ENCODE data around the gene LMF1. TPM values are rescaled to one million over a fixed set of nuclear protein-coding genes. Genes with fewer than 3 reads are reported as not detected.

Gene LMF1
- total and polyA plus RNA-seq, 2 of the 13 experiments (the other 11 are each of a cell fraction or from before 2014, with no cell fraction given): 6.8 to 8.5 TPM

DNA sequence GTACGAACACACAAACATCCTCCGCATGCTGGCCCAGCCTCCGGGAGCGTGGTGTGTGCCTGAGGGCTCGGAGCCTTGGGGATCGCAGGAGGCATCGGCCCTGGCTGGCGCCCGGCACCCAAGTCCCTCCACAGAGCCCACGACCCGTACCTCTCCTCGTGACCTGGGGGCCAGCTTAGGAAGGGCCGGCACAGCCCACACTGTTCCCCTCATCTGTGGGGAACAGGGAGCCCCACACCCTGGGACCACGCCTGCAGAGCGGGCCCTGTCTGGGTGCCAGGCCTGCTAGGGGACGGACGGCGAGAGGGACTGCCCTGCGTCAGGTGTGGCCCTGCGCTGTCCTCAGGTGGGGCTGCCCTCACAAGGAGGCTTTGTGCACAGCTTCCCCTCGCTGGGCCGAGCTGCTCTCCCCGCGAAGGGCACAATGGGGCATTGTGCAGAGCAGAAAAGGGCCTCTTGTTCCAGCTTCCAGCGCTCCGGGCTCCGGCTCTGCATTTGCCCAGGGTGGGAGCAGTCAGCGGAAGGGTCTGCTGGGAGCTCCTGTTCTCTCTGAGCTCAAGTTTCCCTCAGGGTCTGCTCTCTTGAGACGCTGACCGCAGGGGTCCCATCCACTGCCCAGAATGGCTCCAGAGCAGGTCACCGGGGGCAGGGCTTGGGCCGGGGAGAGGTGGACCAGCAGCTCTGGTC lies 1.7 kb upstream of the LMF1 start (continued):
- TF ChIP-seq, protein P1, sequence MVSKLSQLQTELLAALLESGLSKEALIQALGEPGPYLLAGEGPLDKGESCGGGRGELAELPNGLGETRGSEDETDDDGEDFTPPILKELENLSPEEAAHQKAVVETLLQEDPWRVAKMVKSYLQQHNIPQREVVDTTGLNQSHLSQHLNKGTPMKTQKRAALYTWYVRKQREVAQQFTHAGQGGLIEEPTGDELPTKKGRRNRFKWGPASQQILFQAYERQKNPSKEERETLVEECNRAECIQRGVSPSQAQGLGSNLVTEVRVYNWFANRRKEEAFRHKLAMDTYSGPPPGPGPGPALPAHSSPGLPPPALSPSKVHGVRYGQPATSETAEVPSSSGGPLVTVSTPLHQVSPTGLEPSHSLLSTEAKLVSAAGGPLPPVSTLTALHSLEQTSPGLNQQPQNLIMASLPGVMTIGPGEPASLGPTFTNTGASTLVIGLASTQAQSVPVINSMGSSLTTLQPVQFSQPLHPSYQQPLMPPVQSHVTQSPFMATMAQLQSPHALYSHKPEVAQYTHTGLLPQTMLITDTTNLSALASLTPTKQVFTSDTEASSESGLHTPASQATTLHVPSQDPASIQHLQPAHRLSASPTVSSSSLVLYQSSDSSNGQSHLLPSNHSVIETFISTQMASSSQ (IDR thresholded peaks at IDR 0.05; ENCODE audit: low read depth): no peak
- TF ChIP-seq, protein P1 (CRISPR knock-in tag; IDR thresholded peaks at IDR 0.05; ENCODE audit: borderline replicate concordance): 0 out of 2 replicates have a peak, but pooled peaks have one; percentile 40
- TF ChIP-seq YEATS4 (CRISPR knock-in tag; IDR thresholded peaks at IDR 0.05; ENCODE audit: borderline replicate concordance) (peak; percentile 51; the same call in 1 of the 2 replicates), CTCF (CRISPR knock-in tag; IDR thresholded peaks at IDR 0.05) (peak; percentile 38), MYPOP (CRISPR knock-in tag; IDR thresholded peaks at IDR 0.05) (0 out of 2 replicates have a peak, but pooled peaks have one; percentile 49), TAF1 (CRISPR knock-in tag; IDR thresholded peaks at IDR 0.05) (peak; percentile 58; the same call in 1 of the 2 replicates), ZNF616 (CRISPR knock-in tag; IDR thresholded peaks at IDR 0.05; ENCODE audit: low read depth) (no peak), NFIC (IDR thresholded peaks at IDR 0.05; ENCODE audit: low read length) (no peak), RFX3 (CRISPR knock-in tag; IDR thresholded peaks at IDR 0.05) (no peak), MTF2 (CRISPR knock-in tag; IDR thresholded peaks at IDR 0.05; ENCODE audit: borderline replicate concordance) (no peak), ZNF296 (CRISPR knock-in tag; conservative IDR thresholded peaks at IDR 0.05) (no peak), ZSCAN12 (CRISPR knock-in tag; IDR thresholded peaks at IDR 0.05) (no peak), DR1 (CRISPR knock-in tag; IDR thresholded peaks at IDR 0.05) (0 out of 2 replicates have a peak, but pooled peaks have one; percentile 49), AGO2 (optimal IDR thresholded peaks at IDR 0.05; ENCODE audit: low read depth, low read length) (peak; percentile 75), ZNF501 (CRISPR knock-in tag; IDR thresholded peaks at IDR 0.05) (peak; percentile 74; the same call in 1 of the 2 replicates), GPN1 (CRISPR knock-in tag; IDR thresholded peaks at IDR 0.05; ENCODE audit: borderline replicate concordance) (no peak), DBP (CRISPR knock-in tag; IDR thresholded peaks at IDR 0.05; ENCODE audit: not compliant biosample characterization) (no peak), ZNF253 (CRISPR knock-in tag; IDR thresholded peaks at IDR 0.05; ENCODE audit: borderline replicate concordance) (no peak)
- TF ChIP-seq, protein P2, sequence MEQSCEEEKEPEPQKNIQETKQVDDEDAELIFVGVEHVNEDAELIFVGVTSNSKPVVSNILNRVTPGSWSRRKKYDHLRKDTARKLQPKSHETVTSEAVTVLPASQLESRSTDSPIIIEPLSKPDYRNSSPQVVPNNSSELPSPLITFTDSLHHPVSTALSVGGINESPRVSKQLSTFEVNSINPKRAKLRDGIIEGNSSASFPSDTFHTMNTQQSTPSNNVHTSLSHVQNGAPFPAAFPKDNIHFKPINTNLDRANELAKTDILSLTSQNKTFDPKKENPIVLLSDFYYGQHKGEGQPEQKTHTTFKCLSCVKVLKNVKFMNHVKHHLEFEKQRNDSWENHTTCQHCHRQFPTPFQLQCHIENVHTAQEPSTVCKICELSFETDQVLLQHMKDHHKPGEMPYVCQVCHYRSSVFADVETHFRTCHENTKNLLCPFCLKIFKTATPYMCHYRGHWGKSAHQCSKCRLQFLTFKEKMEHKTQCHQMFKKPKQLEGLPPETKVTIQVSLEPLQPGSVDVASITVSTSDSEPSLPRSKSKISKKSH (CRISPR knock-in tag; IDR thresholded peaks at IDR 0.05; ENCODE audit: borderline replicate concordance): peak; percentile 68; the same call in 1 of the 2 replicates

Measured in HepG2 (cell line).